ENCODE measurements around the gene TFDP2. TPM values are rescaled to one million over a fixed set of nuclear protein-coding genes. Genes with fewer than 3 reads are reported as not detected.

The TFDP2 gene
- total and polyA plus RNA-seq, 9 of the 15 experiments (the other 6 are each of a cell fraction or from before 2014, with no cell fraction given), result 95.6 to 179 (median 126) TPM

- ATAC-seq (peak; percentile 54; the same call in 2 of the 3 replicates), FAIRE-seq (no peak), DNase-seq (ENCODE audit: extremely low read depth in 1 of 4, low spot score in 3 of 4) (no peak)
- H3K27ac ChIP-seq (ENCODE audit: extremely low read depth, low read depth, low read length), result no peak overlapping the region
- ChIA-PET CTCF (ENCODE audit: low intra/inter-chr PET ratio) (no interaction called here), POLR2A (no interaction called here)
- H4K20me1 ChIP-seq (replicated peaks; ENCODE audit: control insufficient read depth, insufficient read depth, low read length), result no peaks in the 10 kb centered on the region
- no peak overlapping the region for H3K4me2 ChIP-seq (ENCODE audit: insufficient read depth, low read length)
- no TSS peak for BruUV-seq (replicated peaks)
- no peaks in the 10 kb centered on the region for H3K36me3 ChIP-seq (ENCODE audit: control insufficient read depth, insufficient read depth, low read length)
- no peaks in the 10 kb centered on the region for H3K79me2 ChIP-seq (ENCODE audit: control insufficient read depth, insufficient read depth, low read length)
- in situ Hi-C loops (cut with MboI) (no loop called here), intact Hi-C loops (cut with micrococcal nuclease) (no loop called here)
- H2AFZ ChIP-seq (ENCODE audit: low read depth, low read length), result no peak overlapping the region
- 65% methylated on average over 7 of the region's 7 CpGs for WGBS (ENCODE audit: insufficient coverage, low coverage, missing lambda C conversion rate)
- TF ChIP-seq CEBPB (tag; IDR thresholded peaks at IDR 0.05) (0 out of 2 replicates have a peak, but pooled peaks have one; percentile 55), RNF219 (CRISPR knock-in tag; IDR thresholded peaks at IDR 0.05) (no peak)
- no peak overlapping the region for H3K9ac ChIP-seq (ENCODE audit: insufficient read depth in 1 of 2, low read depth in 2 of 2, low read length in 2 of 2)
- H3K9me3 ChIP-seq (replicated peaks; ENCODE audit: control insufficient read depth, insufficient read depth, low read depth, low read length), result no peaks in the 10 kb centered on the region
- no peaks in the 10 kb centered on the region for H3K9me1 ChIP-seq (ENCODE audit: control insufficient read depth, insufficient read depth, low read length)
- no peaks in the 10 kb centered on the region for H3K4me1 ChIP-seq (replicated peaks in 1 of 2; ENCODE audit: control insufficient read depth in 2 of 2, insufficient read depth in 2 of 2, low read length in 2 of 2)
- no peak overlapping the region for H3K4me3 ChIP-seq
- H3K27me3 ChIP-seq (ENCODE audit: control insufficient read depth in 2 of 2, insufficient read depth in 2 of 2, low read length in 2 of 2), result no peaks in the 10 kb centered on the region
Measured at GRCh38 chr3:142065344-142065743, 84.0 kb downstream of the TFDP2 start.

GRCh38 chr3:142064454-142064853 lies 84.9 kb downstream of the TFDP2 start:
- Histone ChIP-seq H3K36me3 (ENCODE audit: control insufficient read depth, insufficient read depth, low read length) (no peaks in the 10 kb centered on the region), H2AFZ (ENCODE audit: low read depth, low read length) (peak overlapping the region; percentile 40; the same call in 1 of the 2 replicates), H3K4me1 (replicated peaks in 1 of 2; ENCODE audit: control insufficient read depth in 2 of 2, insufficient read depth in 2 of 2, low read length in 2 of 2) (no peaks in the 10 kb centered on the region), H4K20me1 (replicated peaks; ENCODE audit: control insufficient read depth, insufficient read depth, low read length) (no peaks in the 10 kb centered on the region), H3K4me2 (ENCODE audit: insufficient read depth, low read length) (no peak overlapping the region), H3K9me1 (ENCODE audit: control insufficient read depth, insufficient read depth, low read length) (no peaks in the 10 kb centered on the region), H3K79me2 (ENCODE audit: control insufficient read depth, insufficient read depth, low read length) (no peaks in the 10 kb centered on the region), H3K27me3 (ENCODE audit: control insufficient read depth in 2 of 2, insufficient read depth in 2 of 2, low read length in 2 of 2) (no peaks in the 10 kb centered on the region), H3K27ac (ENCODE audit: extremely low read depth, low read depth, low read length) (no peak overlapping the region), H3K9me3 (replicated peaks; ENCODE audit: control insufficient read depth, insufficient read depth, low read depth, low read length) (no peaks in the 10 kb centered on the region), H3K9ac (ENCODE audit: insufficient read depth in 1 of 2, low read depth in 2 of 2, low read length in 2 of 2) (no peak overlapping the region), H3K4me3 (no peak overlapping the region)
- WGBS (ENCODE audit: insufficient coverage, low coverage, missing lambda C conversion rate), result 75% methylated on average over 3 of the region's 3 CpGs
- no TSS peak for BruUV-seq (replicated peaks)
- no peak for DNase-seq (ENCODE audit: extremely low read depth in 1 of 4, low spot score in 3 of 4)
- no peak for TF ChIP-seq DLX4 (CRISPR knock-in tag; IDR thresholded peaks at IDR 0.05)
- no peak for TF ChIP-seq PCBP1 (IDR thresholded peaks at IDR 0.05; ENCODE audit: low read depth, low read length, poor library complexity, severe bottlenecking)
- TF ChIP-seq FUS (optimal IDR thresholded peaks at IDR 0.05; ENCODE audit: low read depth, low read length), result no peak
- TF ChIP-seq U2AF1 (optimal IDR thresholded peaks at IDR 0.05; ENCODE audit: low read depth, low read length), result no peak
- no peak for TF ChIP-seq ATF2 (CRISPR knock-in tag; IDR thresholded peaks at IDR 0.05)
- no peak for TF ChIP-seq ETV5 (CRISPR knock-in tag; IDR thresholded peaks at IDR 0.05; ENCODE audit: low read depth)
- TF ChIP-seq POLR2AphosphoS5 (IDR thresholded peaks at IDR 0.05; ENCODE audit: control insufficient read depth, insufficient read depth, low read depth, low read length), result no peak
- no peak for TF ChIP-seq ARID1B (IDR thresholded peaks at IDR 0.05)
- TF ChIP-seq SMARCB1 (IDR thresholded peaks at IDR 0.05; ENCODE audit: insufficient read length, low read depth), result no peak
- FAIRE-seq, result no peak
- intact Hi-C loops (cut with micrococcal nuclease), result no loop called here
- POLR2A ChIA-PET, result interaction anchor here (0.9 kb wide), 1 partner anchor 11 kb away, joined by 3 read pairs; no protein-coding TSS in a partner anchor
- no peak for ATAC-seq
- CTCF ChIA-PET (ENCODE audit: low intra/inter-chr PET ratio), result no interaction called here
- in situ Hi-C loops (cut with MboI), result no loop called here

All from K562 (cell line).